ENCODE data around the gene TMEM198.

The TMEM198 gene

GRCh38 chr2:219501849-219502248 is 42.0 kb upstream of the TMEM198 start:
- no peak for TF ChIP-seq CTCF (IDR thresholded peaks at IDR 0.05; ENCODE audit: unreplicated experiment in 3 of 3)
- H3K4me3 Mint-ChIP-seq: no peak overlapping the region
- peaks cover 38% of the 10 kb centered on the region for H3K4me1 Mint-ChIP-seq
- peaks cover 24% of the 10 kb centered on the region for H3K27me3 Mint-ChIP-seq (ENCODE audit: low read depth)
- peaks cover 11% of the 10 kb centered on the region for H3K36me3 Mint-ChIP-seq (ENCODE audit: low read depth)
- H3K9me3 Mint-ChIP-seq: no peaks in the 10 kb centered on the region
- H3K27ac Mint-ChIP-seq: peak overlapping the region in 1 of 3 experiments; percentile 47

DNA sequence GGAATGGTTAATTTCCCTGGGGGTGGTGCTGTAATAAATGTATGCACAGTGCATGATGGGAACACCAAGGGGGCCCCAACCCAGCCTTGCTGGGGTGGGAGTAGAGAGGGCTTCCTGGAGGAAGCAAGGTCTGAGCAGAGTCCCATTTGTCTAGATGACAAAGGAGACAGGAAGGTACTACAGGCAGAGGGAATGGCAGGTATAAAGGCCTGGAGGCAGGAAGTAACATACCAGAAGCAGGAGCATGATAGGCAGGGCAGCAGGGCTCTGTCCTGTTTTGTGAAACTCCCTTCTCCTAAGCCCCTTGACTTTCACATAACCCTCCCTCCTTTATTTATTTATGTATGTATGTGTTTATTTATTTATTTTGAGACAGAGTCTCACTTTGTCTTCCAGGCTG is 41.2 kb upstream of the TMEM198 start:
- peaks cover 42% of the 10 kb centered on the region for H3K4me1 Mint-ChIP-seq

DNA sequence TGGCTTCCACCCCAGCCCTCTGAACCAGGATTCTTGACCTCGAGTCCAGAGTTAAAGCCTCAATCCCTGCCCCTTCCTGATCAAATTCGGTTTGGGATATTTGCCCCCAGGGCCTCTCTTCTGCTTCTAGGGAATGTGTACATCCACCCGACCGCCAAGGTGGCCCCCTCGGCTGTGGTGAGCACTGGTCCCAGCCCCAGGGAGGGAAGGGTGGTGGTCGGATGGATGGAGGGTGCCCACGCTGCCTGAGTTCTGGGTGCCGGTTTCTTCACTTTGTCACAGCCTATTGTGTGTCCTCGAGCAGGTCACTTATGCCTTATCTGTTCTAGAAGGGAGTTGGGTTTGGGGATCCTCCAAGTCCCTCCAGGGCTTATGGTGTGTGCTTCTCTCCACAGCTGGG is 38.2 kb upstream of the TMEM198 start:
- Mint-ChIP-seq H3K9me3 (no peaks in the 10 kb centered on the region), H3K27me3 (ENCODE audit: low read depth) (peaks cover 20% of the 10 kb centered on the region), H3K4me1 (peaks cover 39% of the 10 kb centered on the region), H3K4me3 (no peak overlapping the region), H3K36me3 (ENCODE audit: low read depth) (peaks cover 11% of the 10 kb centered on the region), H3K27ac (no peak overlapping the region)
- no peak for TF ChIP-seq CTCF (IDR thresholded peaks at IDR 0.05; ENCODE audit: unreplicated experiment in 3 of 3)

More for the DNA sequence above, 41.2 kb upstream of the TMEM198 start:
- Mint-ChIP-seq H3K36me3 (ENCODE audit: low read depth) (peaks cover 11% of the 10 kb centered on the region), H3K27ac (no peak overlapping the region), H3K27me3 (ENCODE audit: low read depth) (peaks cover 16% of the 10 kb centered on the region), H3K9me3 (no peaks in the 10 kb centered on the region), H3K4me3 (no peak overlapping the region)
- no peak for TF ChIP-seq CTCF (IDR thresholded peaks at IDR 0.05; ENCODE audit: unreplicated experiment in 3 of 3)

DNA sequence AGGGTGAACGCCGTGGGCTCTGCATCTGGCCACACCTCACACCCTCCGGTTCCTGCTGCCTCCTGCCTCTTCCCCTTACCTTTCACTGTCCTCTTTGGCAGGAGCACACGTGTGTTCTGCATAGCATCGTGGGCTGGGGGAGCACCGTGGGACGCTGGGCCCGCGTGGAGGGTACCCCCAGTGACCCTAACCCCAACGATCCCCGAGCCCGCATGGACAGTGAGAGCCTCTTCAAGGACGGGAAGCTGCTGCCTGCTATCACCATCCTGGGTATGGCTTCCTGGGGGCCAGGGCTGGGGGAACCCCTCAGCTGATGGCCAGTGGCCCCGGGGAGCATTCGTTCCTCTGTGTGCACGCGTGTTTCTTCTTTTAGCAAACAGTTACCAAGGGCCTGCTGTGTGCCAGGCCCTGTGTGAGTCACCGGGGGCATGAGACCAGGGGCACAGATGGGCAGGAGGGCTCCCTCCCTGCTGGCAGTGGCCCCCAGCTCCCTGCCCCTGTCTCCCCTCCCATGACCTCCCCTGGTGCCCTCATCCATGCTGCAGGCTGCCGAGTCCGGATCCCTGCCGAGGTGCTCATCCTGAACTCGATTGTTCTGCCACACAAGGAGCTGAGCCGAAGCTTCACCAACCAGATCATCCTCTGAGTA is 37.6 kb upstream of the TMEM198 start:
- peaks cover 38% of the 10 kb centered on the region for H3K4me1 Mint-ChIP-seq
- no peaks in the 10 kb centered on the region for H3K9me3 Mint-ChIP-seq
- no peak for TF ChIP-seq CTCF (IDR thresholded peaks at IDR 0.05; ENCODE audit: unreplicated experiment in 3 of 3)
- H3K4me3 Mint-ChIP-seq: no peak overlapping the region
- H3K27ac Mint-ChIP-seq: peak overlapping the region in 1 of 3 experiments; percentile 86
- peaks cover 27% of the 10 kb centered on the region for H3K27me3 Mint-ChIP-seq (ENCODE audit: low read depth)
- peaks cover 11% of the 10 kb centered on the region for H3K36me3 Mint-ChIP-seq (ENCODE audit: low read depth)

DNA sequence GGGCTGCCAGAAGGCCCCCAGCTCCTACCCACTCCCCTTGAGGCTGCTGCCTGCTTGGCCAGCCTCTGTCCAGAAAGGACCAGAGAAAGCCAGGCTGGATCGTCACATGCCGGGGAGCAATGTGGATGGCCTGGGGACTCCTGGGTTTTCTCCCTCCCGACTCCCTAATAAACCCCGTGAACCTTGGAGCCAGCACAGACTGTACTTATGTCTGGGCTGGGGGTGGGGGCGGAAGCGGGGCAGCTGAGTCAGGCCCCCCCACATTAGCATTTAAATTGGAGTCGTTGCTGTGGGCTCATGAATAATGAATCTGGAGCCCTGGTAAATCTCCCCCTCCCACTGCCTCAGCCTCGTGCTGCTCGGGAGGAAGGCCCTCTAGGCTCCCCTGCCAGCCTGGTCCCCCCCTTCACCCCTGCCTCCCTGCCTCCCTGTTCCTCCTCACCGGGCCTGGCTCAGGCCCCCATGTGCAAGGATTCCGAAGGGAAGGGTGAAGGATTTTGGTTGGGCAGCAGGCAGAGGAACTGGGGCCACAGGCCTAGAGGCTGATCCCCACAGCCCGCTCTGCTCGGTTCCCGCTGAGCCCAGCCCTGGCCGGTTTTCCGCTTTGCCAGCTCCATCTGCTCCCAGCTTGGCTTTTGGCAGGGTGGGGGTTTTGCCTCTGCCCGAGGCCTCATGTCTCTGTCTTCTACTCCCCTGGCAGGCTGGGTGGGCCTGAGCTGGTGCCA is 36.9 kb upstream of the TMEM198 start:
- Mint-ChIP-seq H3K27ac (peak overlapping the region in 1 of 3 experiments; percentile 86), H3K4me3 (no peak overlapping the region), H3K36me3 (ENCODE audit: low read depth) (peaks cover 11% of the 10 kb centered on the region), H3K9me3 (no peaks in the 10 kb centered on the region), H3K4me1 (peaks cover 33% of the 10 kb centered on the region), H3K27me3 (ENCODE audit: low read depth) (peaks cover 33% of the 10 kb centered on the region)
- no peak for TF ChIP-seq CTCF (IDR thresholded peaks at IDR 0.05; ENCODE audit: unreplicated experiment in 3 of 3)
